ENCODE results near the gene R3HCC1L. TPM values are rescaled to one million over a fixed set of nuclear protein-coding genes. Genes with fewer than 3 reads are reported as not detected.

The R3HCC1L gene
- polyA plus RNA-seq, 1 donor from 2014 or later: 12.8 TPM

DNA sequence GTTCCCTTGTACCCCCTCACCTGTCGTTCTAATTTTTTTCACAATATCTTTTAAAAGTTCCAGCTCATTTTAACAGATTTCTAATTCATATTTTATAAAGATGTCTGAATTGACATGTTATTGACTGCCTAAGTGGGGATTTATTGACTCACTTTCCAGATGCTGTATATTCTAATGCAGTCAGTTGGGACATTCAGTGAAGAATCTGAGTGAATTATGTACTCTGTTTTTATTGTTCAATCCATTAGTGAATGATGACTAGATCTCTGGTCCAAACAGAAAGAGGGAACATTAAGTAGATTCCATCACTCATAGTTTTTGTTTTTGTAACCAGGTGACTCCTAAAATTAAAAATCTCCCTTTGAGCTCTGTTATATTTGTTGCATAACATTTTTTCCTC, 79.3 kb downstream of the R3HCC1L start:
- no peak overlapping the region for H3K4me3 ChIP-seq (ENCODE audit: low read length)
- no peaks in the 10 kb centered on the region for H3F3A ChIP-seq (ENCODE audit: insufficient read depth, low read length, poor library complexity, severe bottlenecking)
- no peaks in the 10 kb centered on the region for H4K20me1 ChIP-seq (ENCODE audit: insufficient read depth)
- no peak overlapping the region for H3K4me2 ChIP-seq (ENCODE audit: low read length)
- no peaks in the 10 kb centered on the region for H3K36me3 ChIP-seq (ENCODE audit: insufficient read depth, low read length)
- no peak overlapping the region for H3K27ac ChIP-seq (ENCODE audit: low read length)
- no peak overlapping the region for H2AFZ ChIP-seq (ENCODE audit: low read depth, low read length)
- peaks cover 4% of the 10 kb centered on the region for H3K9me3 ChIP-seq (ENCODE audit: low read length)
- H3K9ac ChIP-seq (ENCODE audit: low read length): no peak overlapping the region
- no peak for TF ChIP-seq EP300 (conservative IDR thresholded peaks at IDR 0.05; ENCODE audit: poor library complexity, severe bottlenecking)
- TF ChIP-seq MXI1 (conservative IDR thresholded peaks at IDR 0.05; ENCODE audit: poor library complexity, severe bottlenecking): no peak
- TF ChIP-seq, protein P1, sequence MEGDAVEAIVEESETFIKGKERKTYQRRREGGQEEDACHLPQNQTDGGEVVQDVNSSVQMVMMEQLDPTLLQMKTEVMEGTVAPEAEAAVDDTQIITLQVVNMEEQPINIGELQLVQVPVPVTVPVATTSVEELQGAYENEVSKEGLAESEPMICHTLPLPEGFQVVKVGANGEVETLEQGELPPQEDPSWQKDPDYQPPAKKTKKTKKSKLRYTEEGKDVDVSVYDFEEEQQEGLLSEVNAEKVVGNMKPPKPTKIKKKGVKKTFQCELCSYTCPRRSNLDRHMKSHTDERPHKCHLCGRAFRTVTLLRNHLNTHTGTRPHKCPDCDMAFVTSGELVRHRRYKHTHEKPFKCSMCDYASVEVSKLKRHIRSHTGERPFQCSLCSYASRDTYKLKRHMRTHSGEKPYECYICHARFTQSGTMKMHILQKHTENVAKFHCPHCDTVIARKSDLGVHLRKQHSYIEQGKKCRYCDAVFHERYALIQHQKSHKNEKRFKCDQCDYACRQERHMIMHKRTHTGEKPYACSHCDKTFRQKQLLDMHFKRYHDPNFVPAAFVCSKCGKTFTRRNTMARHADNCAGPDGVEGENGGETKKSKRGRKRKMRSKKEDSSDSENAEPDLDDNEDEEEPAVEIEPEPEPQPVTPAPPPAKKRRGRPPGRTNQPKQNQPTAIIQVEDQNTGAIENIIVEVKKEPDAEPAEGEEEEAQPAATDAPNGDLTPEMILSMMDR (IDR thresholded peaks at IDR 0.05; ENCODE audit: poor library complexity, severe bottlenecking): no peak
- TF ChIP-seq EZH2 (IDR thresholded peaks at IDR 0.05; ENCODE audit: borderline replicate concordance, insufficient read depth, low read length, poor library complexity, severe bottlenecking): no peak
- TF ChIP-seq TAF1 (IDR thresholded peaks at IDR 0.05; ENCODE audit: low read depth): no peak
- TF ChIP-seq SMC3 (conservative IDR thresholded peaks at IDR 0.05; ENCODE audit: poor library complexity): no peak
- TF ChIP-seq POLR2AphosphoS5 (IDR thresholded peaks at IDR 0.05): no peak
- TF ChIP-seq, protein P2, sequence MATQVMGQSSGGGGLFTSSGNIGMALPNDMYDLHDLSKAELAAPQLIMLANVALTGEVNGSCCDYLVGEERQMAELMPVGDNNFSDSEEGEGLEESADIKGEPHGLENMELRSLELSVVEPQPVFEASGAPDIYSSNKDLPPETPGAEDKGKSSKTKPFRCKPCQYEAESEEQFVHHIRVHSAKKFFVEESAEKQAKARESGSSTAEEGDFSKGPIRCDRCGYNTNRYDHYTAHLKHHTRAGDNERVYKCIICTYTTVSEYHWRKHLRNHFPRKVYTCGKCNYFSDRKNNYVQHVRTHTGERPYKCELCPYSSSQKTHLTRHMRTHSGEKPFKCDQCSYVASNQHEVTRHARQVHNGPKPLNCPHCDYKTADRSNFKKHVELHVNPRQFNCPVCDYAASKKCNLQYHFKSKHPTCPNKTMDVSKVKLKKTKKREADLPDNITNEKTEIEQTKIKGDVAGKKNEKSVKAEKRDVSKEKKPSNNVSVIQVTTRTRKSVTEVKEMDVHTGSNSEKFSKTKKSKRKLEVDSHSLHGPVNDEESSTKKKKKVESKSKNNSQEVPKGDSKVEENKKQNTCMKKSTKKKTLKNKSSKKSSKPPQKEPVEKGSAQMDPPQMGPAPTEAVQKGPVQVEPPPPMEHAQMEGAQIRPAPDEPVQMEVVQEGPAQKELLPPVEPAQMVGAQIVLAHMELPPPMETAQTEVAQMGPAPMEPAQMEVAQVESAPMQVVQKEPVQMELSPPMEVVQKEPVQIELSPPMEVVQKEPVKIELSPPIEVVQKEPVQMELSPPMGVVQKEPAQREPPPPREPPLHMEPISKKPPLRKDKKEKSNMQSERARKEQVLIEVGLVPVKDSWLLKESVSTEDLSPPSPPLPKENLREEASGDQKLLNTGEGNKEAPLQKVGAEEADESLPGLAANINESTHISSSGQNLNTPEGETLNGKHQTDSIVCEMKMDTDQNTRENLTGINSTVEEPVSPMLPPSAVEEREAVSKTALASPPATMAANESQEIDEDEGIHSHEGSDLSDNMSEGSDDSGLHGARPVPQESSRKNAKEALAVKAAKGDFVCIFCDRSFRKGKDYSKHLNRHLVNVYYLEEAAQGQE (IDR thresholded peaks at IDR 0.05; ENCODE audit: borderline replicate concordance): no peak
- TF ChIP-seq RAD21 (conservative IDR thresholded peaks at IDR 0.05): no peak
- H3K9me2 ChIP-seq (ENCODE audit: insufficient read depth, low read length): no peaks in the 10 kb centered on the region
- H3K79me2 ChIP-seq (replicated peaks; ENCODE audit: insufficient read depth, low read length): peaks cover 3% of the 10 kb centered on the region
- no peaks in the 10 kb centered on the region for H3K27me3 ChIP-seq (ENCODE audit: insufficient read depth, low read depth, low read length)

DNA sequence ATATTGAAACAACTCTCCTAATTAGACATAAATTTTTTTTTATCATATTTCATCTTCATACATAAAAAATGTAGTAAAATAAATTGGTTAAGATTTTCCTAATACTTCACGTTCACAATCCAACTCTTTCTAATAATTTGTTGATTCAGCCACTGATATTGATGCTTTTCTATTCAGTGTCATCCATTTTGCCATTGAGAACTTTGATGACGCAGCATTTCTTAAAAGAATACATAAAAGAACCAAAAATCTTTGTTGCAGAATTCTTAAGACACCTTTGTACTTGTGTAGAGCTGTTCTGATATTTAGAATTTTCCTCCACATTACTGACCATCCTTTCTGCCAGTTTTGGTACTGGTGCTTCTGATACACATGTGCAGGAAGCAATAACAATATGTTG, 80.9 kb downstream of the R3HCC1L start:
- peaks cover 4% of the 10 kb centered on the region for H3K9me3 ChIP-seq (ENCODE audit: low read length)
- H3K4me2 ChIP-seq (ENCODE audit: low read length): no peak overlapping the region
- no peaks in the 10 kb centered on the region for H3K9me2 ChIP-seq (ENCODE audit: insufficient read depth, low read length)
- no peaks in the 10 kb centered on the region for H4K20me1 ChIP-seq (ENCODE audit: insufficient read depth)
- H3K27me3 ChIP-seq (ENCODE audit: insufficient read depth, low read depth, low read length): no peaks in the 10 kb centered on the region
- peaks cover 3% of the 10 kb centered on the region for H3K79me2 ChIP-seq (replicated peaks; ENCODE audit: insufficient read depth, low read length)
- H2AFZ ChIP-seq (ENCODE audit: low read depth, low read length): no peak overlapping the region
- H3K27ac ChIP-seq (ENCODE audit: low read length): no peak overlapping the region
- H3K9ac ChIP-seq (ENCODE audit: low read length): no peak overlapping the region
- no peaks in the 10 kb centered on the region for H3K36me3 ChIP-seq (ENCODE audit: insufficient read depth, low read length)
- TF ChIP-seq POLR2AphosphoS5 (IDR thresholded peaks at IDR 0.05) (no peak), SMC3 (conservative IDR thresholded peaks at IDR 0.05; ENCODE audit: poor library complexity) (no peak), EP300 (conservative IDR thresholded peaks at IDR 0.05; ENCODE audit: poor library complexity, severe bottlenecking) (no peak), MXI1 (conservative IDR thresholded peaks at IDR 0.05; ENCODE audit: poor library complexity, severe bottlenecking) (no peak), EZH2 (IDR thresholded peaks at IDR 0.05; ENCODE audit: borderline replicate concordance, insufficient read depth, low read length, poor library complexity, severe bottlenecking) (no peak), TAF1 (IDR thresholded peaks at IDR 0.05; ENCODE audit: low read depth) (no peak), RAD21 (conservative IDR thresholded peaks at IDR 0.05) (no peak)
- TF ChIP-seq, protein P1 (IDR thresholded peaks at IDR 0.05; ENCODE audit: poor library complexity, severe bottlenecking): no peak
- TF ChIP-seq, protein P2 (IDR thresholded peaks at IDR 0.05; ENCODE audit: borderline replicate concordance): no peak
- H3K4me3 ChIP-seq (ENCODE audit: low read length): no peak overlapping the region
- no peaks in the 10 kb centered on the region for H3F3A ChIP-seq (ENCODE audit: insufficient read depth, low read length, poor library complexity, severe bottlenecking)

Data from neural cell (in vitro differentiated cells).